Choroid plexus epithelial cell (primary cell): ENCODE data around the gene TXNDC8.

Source experiments
- DNase-seq: peaks from one replicate; pipeline ENCODE4 v3.0.0-alpha.2; 2010; ENCODE audit warnings: low read depth
- H3K4me3 ChIP-seq: 2 replicates; pipeline ENCODE4 v1.5.1; 2011; ENCODE audit warnings: low read depth, mild to moderate bottlenecking, control low read depth, low read length, moderate library complexity
- CTCF ChIP-seq: conservative IDR thresholded peaks from 2 replicates; pipeline ENCODE4 v1.5.1; 2011; ENCODE audit warnings: low read depth, mild to moderate bottlenecking, control low read depth, inconsistent platforms, low read length, moderate library complexity

The TXNDC8 gene

GRCh38 chr9:110283751-110284150 is 53.9 kb downstream of the TXNDC8 start:
- no peak for DNase-seq
- no peak overlapping the region for H3K4me3 ChIP-seq
- TF ChIP-seq CTCF, result no peak

- H3K4me3 ChIP-seq, result no peak overlapping the region
- DNase-seq, result no peak
- TF ChIP-seq CTCF, result no peak
Measured at GRCh38 chr9:110282739-110283081, 55.0 kb downstream of the TXNDC8 start.

- DNase-seq, result no peak
- no peak overlapping the region for H3K4me3 ChIP-seq
- no peak for TF ChIP-seq CTCF
Measured at GRCh38 chr9:110282018-110282738, 55.5 kb downstream of the TXNDC8 start.

- H3K4me3 ChIP-seq, result no peak overlapping the region
- TF ChIP-seq CTCF, result no peak
- DNase-seq, result no peak
Measured at GRCh38 chr9:110278080-110278707, 59.5 kb downstream of the TXNDC8 start.

- no peak for DNase-seq
- no peak overlapping the region for H3K4me3 ChIP-seq
- no peak for TF ChIP-seq CTCF
Measured at GRCh38 chr9:110276781-110277180, 60.9 kb downstream of the TXNDC8 start.

- DNase-seq, result no peak
- no peak overlapping the region for H3K4me3 ChIP-seq
- TF ChIP-seq CTCF, result no peak
Measured at GRCh38 chr9:110270211-110270995, 67.3 kb downstream of the TXNDC8 start.
